ENCODE data around the gene IL23R. TPM values are rescaled to one million over a fixed set of nuclear protein-coding genes. Genes with fewer than 3 reads are reported as not detected.

IL23R gene
- polyA plus RNA-seq, 1 of the 3 experiments (the other 2 are of a cell fraction) = not detected

GRCh38 chr1:67130673-67131072 lies 35.6 kb upstream of the IL23R start:
- Histone ChIP-seq H2AFZ (ENCODE audit: low read depth) (no peak overlapping the region), H3K9ac (no peak overlapping the region), H3K9me2 (no peaks in the 10 kb centered on the region), H3K4me3 (ENCODE audit: low read depth in 2 of 2, low read length in 1 of 2) (no peak overlapping the region), H3K79me2 (ENCODE audit: insufficient read depth) (no peaks in the 10 kb centered on the region), H3K9me3 (no peaks in the 10 kb centered on the region), H3K4me2 (no peak overlapping the region), H3K27me3 (ENCODE audit: insufficient read depth) (no peaks in the 10 kb centered on the region), H3K36me3 (replicated peaks in 1 of 2; ENCODE audit: control insufficient read depth in 1 of 2, insufficient read depth in 2 of 2, low read length in 1 of 2) (no peaks in the 10 kb centered on the region), H3F3A (replicated peaks; ENCODE audit: insufficient read depth) (no peaks in the 10 kb centered on the region), H4K20me1 (ENCODE audit: insufficient read depth) (no peaks in the 10 kb centered on the region), H3K4me1 (ENCODE audit: control insufficient read depth in 1 of 2, insufficient read depth in 2 of 2, low read depth in 1 of 2, low read length in 1 of 2) (no peaks in the 10 kb centered on the region), H3K27ac (ENCODE audit: low read depth in 2 of 2, low read length in 1 of 2) (no peak overlapping the region)
- CTCF ChIA-PET = interaction anchor here (3.2 kb wide), 1 partner anchor 19 kb away, joined by 12 read pairs; no protein-coding TSS in a partner anchor
- TF ChIP-seq FOXM1 (IDR thresholded peaks at IDR 0.05; ENCODE audit: low read depth) (no peak), TAF1 (IDR thresholded peaks at IDR 0.05; ENCODE audit: borderline replicate concordance, low read depth, low read length) (no peak), GATA2 (CRISPR knock-in tag; IDR thresholded peaks at IDR 0.05) (no peak), SIN3A (IDR thresholded peaks at IDR 0.05; ENCODE audit: borderline replicate concordance, low read depth, low read length) (no peak), RAD21 (IDR thresholded peaks at IDR 0.05; ENCODE audit: low read length) (no peak), RFX5 (IDR thresholded peaks at IDR 0.05; ENCODE audit: low read length) (no peak), CHD2 (IDR thresholded peaks at IDR 0.05; ENCODE audit: low read length, partially characterized antibody) (no peak), FOXJ3 (CRISPR knock-in tag; IDR thresholded peaks at IDR 0.05) (no peak), PBX3 (IDR thresholded peaks at IDR 0.05) (no peak), TEAD4 (IDR thresholded peaks at IDR 0.05; ENCODE audit: borderline replicate concordance, insufficient read depth) (no peak), USF2 (IDR thresholded peaks at IDR 0.05; ENCODE audit: borderline replicate concordance, low read depth, low read length) (no peak)
- no peak for DNase-seq
- POLR2A ChIA-PET = no interaction called here
- 48% methylated on average over 2 of the region's 2 CpGs for WGBS (ENCODE audit: low lambda C conversion rate)

GRCh38 chr1:67133177-67133576 lies 33.1 kb upstream of the IL23R start:
- no peaks in the 10 kb centered on the region for H3K36me3 ChIP-seq (replicated peaks in 1 of 2; ENCODE audit: control insufficient read depth in 1 of 2, insufficient read depth in 2 of 2, low read length in 1 of 2)
- H3K27ac ChIP-seq (ENCODE audit: low read depth in 2 of 2, low read length in 1 of 2) = no peak overlapping the region
- H3K9me3 ChIP-seq = no peaks in the 10 kb centered on the region
- H3K9me2 ChIP-seq = no peaks in the 10 kb centered on the region
- H3K4me2 ChIP-seq = no peak overlapping the region
- ChIA-PET POLR2A (no interaction called here), CTCF (no interaction called here)
- no peak overlapping the region for H2AFZ ChIP-seq (ENCODE audit: low read depth)
- no peak overlapping the region for H3K9ac ChIP-seq
- no peaks in the 10 kb centered on the region for H3K79me2 ChIP-seq (ENCODE audit: insufficient read depth)
- WGBS (ENCODE audit: low lambda C conversion rate) = 81% methylated on average over 2 of the region's 2 CpGs
- no peaks in the 10 kb centered on the region for H4K20me1 ChIP-seq (ENCODE audit: insufficient read depth)
- no peaks in the 10 kb centered on the region for H3K27me3 ChIP-seq (ENCODE audit: insufficient read depth)
- H3F3A ChIP-seq (replicated peaks; ENCODE audit: insufficient read depth) = no peaks in the 10 kb centered on the region
- no peak overlapping the region for H3K4me3 ChIP-seq (ENCODE audit: low read depth in 2 of 2, low read length in 1 of 2)
- no peak for DNase-seq
- H3K4me1 ChIP-seq (ENCODE audit: control insufficient read depth in 1 of 2, insufficient read depth in 2 of 2, low read depth in 1 of 2, low read length in 1 of 2) = no peaks in the 10 kb centered on the region
- TF ChIP-seq CTCF (IDR thresholded peaks at IDR 0.05) (no peak), FOXM1 (IDR thresholded peaks at IDR 0.05; ENCODE audit: low read depth) (no peak), GATA2 (CRISPR knock-in tag; IDR thresholded peaks at IDR 0.05) (no peak), TAF1 (IDR thresholded peaks at IDR 0.05; ENCODE audit: borderline replicate concordance, low read depth, low read length) (no peak), MEF2A (IDR thresholded peaks at IDR 0.05; ENCODE audit: borderline replicate concordance, low read depth) (no peak), PBX3 (IDR thresholded peaks at IDR 0.05) (no peak), NFIC (IDR thresholded peaks at IDR 0.05; ENCODE audit: borderline replicate concordance) (no peak), ZBTB33 (IDR thresholded peaks at IDR 0.05; ENCODE audit: borderline replicate concordance, low read depth) (no peak), RCOR1 (IDR thresholded peaks at IDR 0.05; ENCODE audit: low read length) (no peak), GABPA (IDR thresholded peaks at IDR 0.05; ENCODE audit: low read depth) (no peak), JUND (IDR thresholded peaks at IDR 0.05) (no peak), USF1 (IDR thresholded peaks at IDR 0.05; ENCODE audit: borderline replicate concordance, low read depth) (no peak)

Measured in SK-N-SH (cell line).